GM18909 (cell line): Measurements from ENCODE around the gene SHC2.
A peak's percentile ranks its signal among the peaks of the same experiment; 100 is the strongest.
"Not testable (repeated sequence)": the region's sequence is repeated elsewhere in the genome, so short reads cannot be mapped to it uniquely, and the experiment has no call there.

Experiments used
- ATAC-seq: cut with Tn5 transposase; IDR thresholded peaks from one replicate; pipeline ENCODE4 v1.9.1; 2021; ENCODE audit warnings: mild to moderate bottlenecking; ENCODE audit not compliant: unreplicated experiment, poor library complexity

The SHC2 gene

DNA sequence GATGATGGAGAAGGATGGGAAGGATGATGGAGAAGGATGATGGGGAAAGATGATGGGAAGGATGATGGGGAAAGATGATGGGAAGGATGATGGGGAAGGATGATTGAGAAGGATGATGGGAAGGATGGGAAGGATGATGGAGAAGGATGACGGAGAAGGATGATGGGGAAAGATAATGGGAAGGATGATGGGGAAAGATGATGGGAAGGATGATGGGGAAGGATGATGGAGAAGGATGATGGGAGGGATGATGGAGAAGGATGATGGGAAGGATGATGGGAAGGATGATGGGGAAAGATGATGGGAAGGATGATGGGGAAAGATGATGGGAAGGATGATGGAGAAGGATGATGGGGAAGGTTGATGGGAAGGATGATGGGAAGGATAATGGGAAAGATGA, 66.0 kb downstream of the SHC2 start:
- not testable (repeated sequence) for ATAC-seq

DNA sequence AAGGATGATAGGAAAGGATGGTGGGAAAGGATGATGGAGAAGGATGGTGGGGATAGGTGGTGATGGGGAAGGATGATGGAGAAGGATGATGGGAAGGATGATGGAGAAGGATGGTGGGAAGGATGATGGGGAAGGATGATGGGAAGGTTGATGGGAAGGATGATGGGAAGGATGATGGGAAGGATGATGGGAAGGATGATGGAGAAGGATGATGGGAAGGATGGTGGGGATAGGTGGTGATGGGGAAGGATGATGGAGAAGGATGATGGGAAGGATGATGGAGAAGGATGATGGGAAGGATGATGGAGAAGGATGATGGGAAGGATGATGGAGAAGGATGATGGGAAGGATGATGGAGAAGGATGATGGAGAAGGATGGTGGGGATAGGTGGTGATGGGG, 67.3 kb downstream of the SHC2 start:
- not testable (repeated sequence) for ATAC-seq

DNA sequence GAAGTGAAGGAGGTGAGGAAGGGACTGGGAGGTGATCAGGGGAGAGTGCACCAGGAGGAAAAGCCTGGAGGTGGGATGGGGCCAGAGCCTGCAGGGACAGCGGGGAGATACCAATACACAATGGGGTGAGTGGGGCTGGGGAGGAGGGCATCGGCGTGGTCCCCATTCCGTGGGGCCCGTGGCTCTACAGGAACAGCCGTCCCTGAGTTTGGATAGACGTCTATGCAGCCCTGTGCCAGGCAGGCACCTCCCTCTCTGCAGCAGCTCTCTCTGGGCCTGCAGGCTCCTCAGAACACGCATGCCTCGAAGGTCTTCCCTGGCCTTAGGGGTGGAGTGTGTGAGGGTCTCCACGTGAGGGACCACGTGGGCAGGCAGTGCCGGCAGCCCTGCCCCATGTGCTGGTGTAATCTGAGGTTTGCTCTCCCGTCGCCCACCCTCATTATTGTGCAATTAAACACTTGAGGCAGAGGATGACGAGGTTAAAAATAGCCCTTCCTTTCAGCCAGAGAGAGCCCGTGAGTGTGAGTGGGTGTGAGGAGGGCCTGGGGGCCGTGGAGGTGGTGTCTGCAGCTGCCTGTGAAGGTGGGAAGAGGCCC, 68.4 kb downstream of the SHC2 start:
- no peak for ATAC-seq

DNA sequence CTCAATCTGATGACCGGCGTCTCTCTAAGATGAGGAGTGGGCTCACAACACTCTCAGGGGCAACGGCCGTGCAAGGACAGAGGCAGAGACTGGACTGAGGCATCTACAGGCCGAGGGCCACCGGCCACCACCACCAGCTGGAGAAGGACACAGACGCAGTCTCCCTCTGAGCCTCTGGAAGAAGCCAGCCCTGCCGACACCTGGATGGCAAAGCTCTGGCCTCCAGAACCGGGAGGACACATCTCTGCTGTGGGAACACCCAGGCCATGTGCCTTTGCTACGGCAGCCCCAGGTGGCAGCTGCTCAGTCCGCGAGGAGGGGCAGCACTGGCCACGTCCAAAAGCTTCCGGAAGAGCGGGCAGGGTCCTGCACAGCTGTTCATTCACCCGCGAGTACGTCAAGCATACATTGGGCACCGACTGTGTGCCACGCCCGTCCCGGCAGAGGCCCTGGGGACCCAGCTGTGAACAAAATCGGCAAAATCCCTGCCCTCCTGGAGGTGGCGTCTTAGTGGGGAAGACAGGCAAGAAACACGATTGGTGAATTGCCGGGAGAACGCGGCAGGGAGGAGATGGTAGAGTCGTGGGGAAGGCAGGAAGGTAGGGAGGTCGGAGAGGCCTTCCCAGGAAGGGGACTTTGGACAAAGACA, 69.0 kb downstream of the SHC2 start:
- no peak for ATAC-seq

DNA sequence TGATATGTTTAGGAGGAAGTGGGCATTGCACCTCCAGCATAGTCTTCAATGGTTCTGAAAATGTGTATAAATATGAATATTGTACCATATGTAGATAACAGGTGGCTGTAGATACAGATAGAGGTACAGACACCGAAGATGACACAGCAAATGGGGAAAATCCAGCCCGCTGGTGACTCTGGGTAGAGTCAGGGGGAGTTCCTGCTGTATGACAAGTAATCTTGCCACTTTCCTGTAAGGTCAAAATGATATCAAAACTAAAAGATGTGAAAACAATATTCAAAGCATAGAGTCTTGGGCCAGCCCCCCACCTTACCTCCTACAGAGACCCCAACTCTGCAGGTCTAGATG, 69.7 kb downstream of the SHC2 start:
- ATAC-seq, result no peak

DNA sequence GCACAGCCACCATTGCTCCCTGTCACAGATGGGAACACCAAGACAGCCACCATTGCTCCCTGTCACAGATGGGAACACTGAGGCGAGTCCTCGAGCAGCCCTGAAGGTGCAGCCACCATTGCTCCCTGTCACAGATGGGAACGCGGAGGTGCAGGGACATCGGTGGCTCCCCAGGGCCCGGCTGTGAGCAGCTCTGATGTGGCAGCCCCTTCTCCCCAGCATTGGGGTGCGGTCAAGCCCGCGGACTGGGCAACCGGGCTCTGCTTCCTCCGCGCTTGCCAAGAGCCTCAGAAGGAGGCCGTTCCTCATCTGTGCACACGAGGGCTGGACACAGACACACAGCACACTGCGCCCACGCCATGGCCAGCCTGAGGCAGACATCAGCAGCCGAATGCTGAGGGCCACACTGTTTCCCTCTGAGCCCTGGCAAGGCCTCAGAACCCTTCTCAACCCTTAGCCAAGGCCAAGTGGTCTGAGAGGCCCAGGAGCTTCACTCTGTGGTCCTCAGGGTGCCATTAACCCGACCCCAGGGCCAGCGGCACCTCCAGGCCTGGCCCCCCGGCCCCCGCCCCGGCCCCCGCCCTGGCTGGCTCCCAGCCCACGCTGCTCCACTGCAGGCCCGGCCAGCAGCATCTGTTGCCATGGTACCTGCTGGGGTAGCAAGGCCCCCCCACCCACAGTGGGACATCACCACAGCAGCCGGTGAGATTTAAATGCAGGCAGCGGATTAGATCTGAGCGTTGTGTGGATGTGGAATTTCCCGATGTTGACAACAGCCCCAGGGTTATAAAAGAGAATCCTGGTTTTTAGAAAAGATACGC, 70.2 kb downstream of the SHC2 start:
- ATAC-seq, result no peak

DNA sequence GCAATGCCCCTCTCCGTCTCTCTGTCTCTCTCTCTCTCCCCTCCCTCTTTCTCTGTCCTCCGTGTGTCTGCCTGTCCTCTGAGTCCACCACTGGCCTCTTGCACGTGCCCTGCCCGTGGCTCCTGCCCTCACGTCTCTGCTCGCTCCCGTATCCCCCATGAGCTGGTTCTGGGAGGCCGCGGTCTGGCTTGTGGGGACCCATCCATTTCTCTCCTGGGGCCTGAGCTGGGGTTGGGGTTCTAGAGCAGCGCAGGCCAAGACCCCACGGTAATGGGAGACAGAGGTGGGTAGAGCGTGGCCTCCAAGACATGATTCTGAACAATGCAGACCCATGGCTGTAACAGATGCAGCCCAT, 70.9 kb downstream of the SHC2 start:
- no peak for ATAC-seq

DNA sequence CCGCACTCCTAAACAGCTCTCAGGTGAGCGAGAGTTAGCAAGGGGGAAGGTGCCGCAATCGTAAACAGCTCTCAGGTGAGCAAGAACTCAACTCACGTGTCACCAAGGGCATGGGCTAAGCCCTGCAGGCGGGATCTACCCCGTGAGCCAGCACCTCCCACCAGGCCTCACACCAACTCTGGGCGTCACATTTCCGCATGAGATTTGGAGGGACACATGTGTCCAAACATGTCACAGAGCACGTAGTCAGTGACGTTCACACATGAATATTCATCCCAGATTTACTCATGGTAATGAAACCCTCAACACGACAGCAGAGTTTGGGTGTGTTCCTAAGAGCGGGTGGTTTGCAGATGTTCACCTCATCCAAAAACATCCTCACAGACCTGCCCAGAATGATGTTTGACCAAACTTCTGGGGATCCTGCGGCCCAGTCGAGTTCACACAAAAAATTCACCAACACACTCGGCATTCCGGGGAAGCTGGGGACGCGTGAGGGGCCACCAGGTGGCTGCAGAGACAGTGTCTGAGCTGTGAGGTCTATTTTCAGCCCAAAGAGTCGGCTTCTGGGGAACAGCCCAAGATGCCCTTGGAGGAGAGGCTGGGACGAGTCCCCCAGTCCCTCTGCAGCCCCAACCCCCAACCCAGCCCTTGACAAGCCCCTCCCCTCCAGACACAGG, 71.4 kb downstream of the SHC2 start:
- no peak for ATAC-seq

DNA sequence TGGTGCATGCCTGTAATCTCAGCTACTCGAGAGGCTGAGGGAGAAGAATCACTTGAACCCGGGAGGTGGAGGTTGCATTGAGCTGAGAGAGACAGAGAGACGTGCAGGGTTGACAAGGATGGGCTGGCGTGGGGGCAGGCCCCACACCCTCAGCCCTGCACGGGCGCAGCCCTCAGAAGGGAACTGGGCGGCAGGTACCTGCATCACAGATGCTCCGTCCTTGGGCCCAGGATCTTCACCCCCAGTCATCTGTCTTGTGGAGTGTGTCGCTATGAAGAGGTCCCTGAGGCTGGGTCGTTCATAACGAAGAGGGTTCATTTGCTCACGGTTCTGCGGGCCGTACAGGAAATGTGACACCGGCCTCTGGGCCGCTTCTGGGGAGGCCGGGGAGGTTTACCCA, 72.1 kb downstream of the SHC2 start:
- no peak for ATAC-seq

DNA sequence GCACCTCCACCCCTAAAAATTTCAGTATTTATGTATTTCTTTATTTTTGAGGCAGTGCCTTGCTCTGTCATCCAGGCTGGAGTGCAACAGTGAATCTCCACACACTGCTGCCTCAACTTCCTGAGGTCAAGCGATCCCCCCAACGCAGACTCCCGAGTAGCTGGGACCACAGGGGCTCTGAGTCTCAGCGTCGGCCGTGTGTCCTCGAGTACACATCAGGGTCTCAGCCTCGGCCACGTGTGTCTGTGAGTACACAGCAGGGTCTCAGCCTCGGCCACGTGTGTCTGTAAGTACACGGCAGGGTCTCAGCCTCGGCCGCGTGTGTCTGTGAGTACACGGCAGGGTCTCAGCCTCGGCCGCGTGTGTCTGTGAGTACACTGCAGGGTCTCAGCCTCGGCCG, 73.1 kb downstream of the SHC2 start:
- ATAC-seq, result no peak

DNA sequence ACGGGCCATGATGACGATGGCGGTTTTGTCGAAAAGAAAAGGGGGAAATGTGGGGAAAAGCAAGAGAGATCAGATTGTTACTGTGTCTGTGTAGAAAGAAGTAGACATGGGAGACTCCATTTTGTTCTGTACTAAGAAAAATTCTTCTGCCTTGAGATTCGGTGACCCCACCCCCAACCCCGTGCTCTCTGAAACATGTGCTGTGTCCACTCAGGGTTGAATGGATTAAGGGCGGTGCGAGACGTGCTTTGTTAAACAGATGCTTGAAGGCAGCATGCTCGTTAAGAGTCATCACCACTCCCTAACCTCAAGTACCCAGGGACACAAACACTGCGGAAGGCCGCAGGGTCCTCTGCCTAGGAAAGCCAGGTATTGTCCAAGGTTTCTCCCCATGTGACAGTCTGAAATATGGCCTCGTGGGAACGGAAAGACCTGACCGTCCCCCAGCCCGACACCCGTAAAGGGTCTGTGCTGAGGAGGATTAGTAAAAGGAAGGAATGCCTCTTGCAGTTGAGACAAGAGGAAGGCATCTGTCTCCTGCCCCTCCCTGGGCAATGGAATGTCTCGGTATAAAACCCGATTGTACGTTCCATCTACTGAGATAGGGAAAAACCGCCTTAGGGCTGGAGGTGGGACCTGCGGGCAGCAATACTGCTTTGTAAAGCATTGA, 74.1 kb downstream of the SHC2 start:
- not testable (repeated sequence) for ATAC-seq

DNA sequence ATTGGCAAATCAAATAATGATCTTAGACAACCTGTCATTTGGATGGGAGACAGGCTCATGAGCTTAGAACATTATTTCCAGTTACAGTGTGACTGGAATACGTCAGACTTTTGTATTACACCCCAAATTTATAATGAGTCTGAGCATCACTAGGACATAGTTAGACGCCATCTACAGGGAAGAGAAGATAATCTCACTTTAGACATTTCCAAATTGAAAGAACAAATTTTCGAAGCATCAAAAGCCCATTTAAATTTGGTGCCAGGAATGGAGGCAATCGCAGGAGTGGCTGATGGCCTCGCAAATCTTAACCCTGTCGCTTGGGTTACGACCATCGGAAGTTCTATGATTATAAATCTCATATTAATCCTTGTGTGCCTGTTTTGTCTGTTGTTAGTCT, 74.6 kb downstream of the SHC2 start:
- not testable (repeated sequence) for ATAC-seq

DNA sequence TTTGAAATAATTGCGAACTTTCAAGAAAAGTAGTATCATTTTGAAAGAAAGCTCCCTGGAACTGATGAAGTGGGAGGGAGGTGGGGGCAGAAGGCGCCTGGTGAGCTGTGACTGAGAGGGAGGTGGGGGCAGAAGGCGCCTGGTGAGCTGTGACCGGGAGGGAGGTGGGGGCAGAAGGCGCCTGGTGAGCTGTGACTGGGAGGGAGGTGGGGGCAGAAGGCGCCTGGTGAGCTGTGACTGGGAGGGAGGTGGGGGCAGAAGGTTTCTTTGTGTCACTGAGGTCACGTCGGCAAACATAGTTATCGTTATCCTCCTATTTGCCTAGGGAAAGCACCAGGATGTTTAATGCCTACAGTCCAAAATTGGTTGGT, 76.0 kb downstream of the SHC2 start:
- ATAC-seq, result no peak

DNA sequence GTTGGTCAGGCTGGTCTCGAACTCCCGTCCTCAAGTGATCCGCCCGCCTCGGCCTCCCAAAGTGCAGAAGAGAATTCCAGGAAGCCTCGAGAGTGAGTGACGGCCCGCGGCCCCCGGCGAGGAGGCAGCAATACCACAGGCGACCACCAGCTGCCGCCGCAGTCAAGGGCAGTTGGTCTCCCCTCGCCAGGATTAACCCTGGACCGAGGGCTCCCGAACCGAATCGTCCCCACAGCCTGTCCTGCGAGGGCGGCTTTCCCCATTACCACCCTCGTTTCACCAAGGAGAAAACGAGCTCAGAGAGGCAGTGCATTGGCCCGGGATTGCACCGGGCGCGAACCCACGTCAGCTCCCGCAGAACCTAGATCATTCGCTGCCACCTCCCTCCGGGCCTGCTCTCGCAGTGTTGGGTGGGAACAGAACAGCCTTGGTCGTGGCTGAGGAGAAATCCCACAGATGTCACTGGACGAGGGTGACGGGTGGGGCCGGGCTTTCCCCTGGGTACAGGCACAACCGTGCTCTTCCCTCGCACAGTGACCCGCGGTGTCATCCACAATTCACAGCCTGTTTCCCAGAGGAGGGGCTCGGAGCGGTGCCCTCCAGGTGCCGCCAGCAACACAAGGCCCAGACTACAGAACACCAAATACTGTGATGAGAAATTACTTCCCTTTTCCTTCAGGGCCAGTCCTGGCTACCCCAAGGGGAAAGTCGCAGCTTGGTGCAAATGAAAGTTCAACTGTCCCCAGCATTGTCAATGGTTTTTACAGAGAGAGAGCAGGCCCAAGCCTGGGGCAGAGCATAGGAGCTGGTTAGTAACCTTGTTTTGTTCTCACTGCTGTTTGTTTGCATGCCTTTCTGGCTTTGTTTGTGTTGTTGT, 76.7 kb downstream of the SHC2 start:
- ATAC-seq, result no peak

DNA sequence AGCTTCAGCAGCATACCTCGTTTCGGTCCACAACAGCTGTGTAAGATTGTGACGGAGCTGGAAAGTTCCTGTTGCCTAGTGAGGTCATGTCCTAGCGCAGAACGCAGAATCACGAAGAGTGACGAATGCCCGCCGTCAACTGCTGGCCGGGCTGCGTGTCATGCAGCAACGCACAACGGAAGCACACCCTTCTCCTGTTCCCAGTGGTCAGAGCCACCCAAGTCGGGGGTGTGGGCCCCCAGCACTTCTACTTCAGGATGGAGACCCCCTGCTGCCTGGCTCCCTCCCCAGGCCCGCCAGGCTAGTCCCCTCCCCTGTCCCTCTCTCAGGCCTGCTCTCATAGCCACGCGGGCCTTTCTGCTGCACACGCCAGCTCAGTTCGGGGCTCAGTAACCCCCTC, 77.8 kb downstream of the SHC2 start:
- no peak for ATAC-seq

DNA sequence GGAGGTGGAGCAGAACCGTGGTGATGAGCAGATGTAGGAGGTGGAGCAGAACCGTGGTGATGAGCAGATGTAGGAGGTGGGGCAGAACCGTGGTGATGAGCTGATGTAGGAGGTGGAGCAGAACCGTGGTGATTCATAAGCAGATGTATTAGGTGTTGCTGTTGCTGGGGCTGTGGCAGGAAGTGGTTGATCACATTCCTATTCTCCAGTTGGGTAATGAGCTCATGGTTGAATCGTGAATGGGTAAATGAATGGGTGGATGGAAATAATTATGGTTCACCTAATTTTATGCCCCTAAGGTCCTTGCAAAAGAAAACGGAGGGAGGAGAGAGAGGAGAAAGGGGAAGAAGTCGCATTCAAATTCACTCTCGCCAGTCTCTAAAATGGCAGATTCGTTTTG, 78.3 kb downstream of the SHC2 start:
- ATAC-seq, result peak; percentile 55

DNA sequence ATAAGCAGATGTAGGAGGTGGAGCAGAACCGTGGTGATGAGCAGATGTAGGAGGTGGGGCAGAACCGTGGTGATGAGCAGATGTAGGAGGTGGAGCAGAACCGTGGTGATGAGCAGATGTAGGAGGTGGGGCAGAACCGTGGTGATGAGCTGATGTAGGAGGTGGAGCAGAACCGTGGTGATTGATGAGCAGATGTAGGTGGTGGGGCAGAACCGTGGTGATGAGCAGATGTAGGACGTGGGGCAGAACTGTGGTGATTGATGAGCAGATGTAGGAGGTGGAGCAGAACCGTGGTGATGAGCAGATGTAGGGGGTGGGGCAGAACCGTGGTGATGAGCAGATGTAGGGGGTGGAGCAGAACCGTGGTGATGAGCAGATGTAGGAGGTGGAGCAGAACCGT, 78.9 kb downstream of the SHC2 start:
- not testable (repeated sequence) for ATAC-seq

DNA sequence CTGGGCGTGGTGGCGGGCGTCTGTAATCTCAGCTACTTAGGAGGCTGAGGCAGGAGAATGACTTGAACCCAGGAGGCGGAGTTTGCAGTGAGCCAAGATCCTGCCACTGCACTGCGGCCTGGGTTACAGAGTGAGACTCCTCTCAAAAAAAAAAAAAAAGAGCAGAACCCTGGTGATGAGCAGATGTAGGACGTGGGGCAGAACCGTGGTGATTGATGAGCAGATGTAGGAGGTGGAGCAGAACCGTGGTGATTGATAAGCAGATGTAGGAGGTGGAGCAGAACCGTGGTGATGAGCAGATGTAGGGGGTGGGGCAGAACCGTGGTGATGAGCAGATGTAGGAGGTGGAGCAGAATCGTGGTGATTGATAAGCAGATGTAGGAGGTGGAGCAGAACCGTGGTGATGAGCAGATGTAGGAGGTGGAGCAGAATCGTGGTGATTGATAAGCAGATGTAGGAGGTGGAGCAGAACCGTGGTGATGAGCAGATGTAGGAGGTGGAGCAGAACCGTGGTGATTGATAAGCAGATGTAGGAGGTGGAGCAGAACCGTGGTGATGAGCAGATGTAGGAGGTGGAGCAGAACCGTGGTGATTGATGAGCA, 80.1 kb downstream of the SHC2 start:
- not testable (repeated sequence) for ATAC-seq

DNA sequence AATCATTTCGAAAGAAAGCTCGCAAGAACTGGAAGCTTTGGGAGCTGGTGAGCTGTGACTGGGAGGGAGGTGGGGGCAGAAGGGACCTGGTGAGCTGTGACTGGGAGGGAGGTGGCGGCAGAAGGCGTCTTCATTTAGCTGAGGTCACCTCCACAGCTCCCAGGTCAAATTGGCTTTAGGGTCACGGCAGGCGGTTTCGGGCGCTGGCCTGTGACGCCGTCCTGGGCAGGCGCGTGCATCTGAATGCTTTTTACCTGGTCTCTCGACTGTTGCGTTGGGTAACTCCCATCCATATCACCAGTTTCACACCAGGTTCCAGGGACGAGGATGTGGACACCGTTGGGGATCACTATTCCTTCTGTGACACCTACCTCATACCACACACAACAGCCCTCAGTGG, 81.0 kb downstream of the SHC2 start:
- ATAC-seq, result no peak
